Panc1 (cell line): Measurements from ENCODE around the gene CAMK2B.

Source experiments
- POLR2AphosphoS5 ChIP-seq: IDR thresholded peaks from 2 replicates; pipeline ENCODE4 v1.6.1; 2012; ENCODE audit warnings: mild to moderate bottlenecking, low read depth, low read length, moderate library complexity
- SIN3A ChIP-seq: IDR thresholded peaks from 2 replicates; pipeline ENCODE4 v1.6.1; 2012; ENCODE audit warnings: low read depth, mild to moderate bottlenecking, low read length, moderate library complexity, borderline replicate concordance; ENCODE audit not compliant: insufficient read depth
- TCF7L2 ChIP-seq: IDR thresholded peaks from 2 replicates; pipeline ENCODE4 v1.6.1; 2011; ENCODE audit warnings: mild to moderate bottlenecking, low read depth, low read length, inconsistent platforms
- TF ChIP-seq, protein P1 (sequence below), 2 experiments: IDR thresholded peaks; 2 replicates each; pipeline ENCODE4 v1.6.1; 2011 to 2012; ENCODE audit warnings: low read depth in 2 of 2, control low read depth in 1 of 2, low read length in 1 of 2, mild to moderate bottlenecking in 1 of 2, moderate library complexity in 1 of 2; ENCODE audit not compliant: insufficient read depth in 1 of 2
- TF ChIP-seq, protein P2 (sequence below): fragments of 450-650 bp; IDR thresholded peaks from 2 replicates; pipeline ENCODE4 v1.5.1; 2017; ENCODE audit warnings: mild to moderate bottlenecking

DNA sequence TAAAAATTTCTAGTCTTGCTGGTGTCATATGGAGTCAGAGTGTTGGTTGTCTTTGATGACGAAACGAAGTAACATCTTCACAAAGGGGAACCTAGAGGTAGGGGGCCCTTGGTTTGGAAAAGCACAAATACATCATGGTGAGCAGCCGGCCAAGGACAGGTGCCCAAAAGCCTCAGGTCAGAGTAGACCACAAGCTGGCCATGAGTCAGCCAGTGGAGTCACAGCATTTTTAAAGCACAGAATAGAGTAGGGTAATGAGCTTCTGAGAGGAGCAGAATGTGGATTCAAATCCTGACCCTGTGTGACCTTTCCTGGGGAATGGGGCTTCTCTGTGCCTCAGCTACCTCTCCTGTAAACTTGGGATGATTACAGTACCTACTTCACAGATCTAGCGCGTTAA is 5.3 kb downstream of the CAMK2B start:
- no peak for TF ChIP-seq SIN3A
- TF ChIP-seq, protein P1, sequence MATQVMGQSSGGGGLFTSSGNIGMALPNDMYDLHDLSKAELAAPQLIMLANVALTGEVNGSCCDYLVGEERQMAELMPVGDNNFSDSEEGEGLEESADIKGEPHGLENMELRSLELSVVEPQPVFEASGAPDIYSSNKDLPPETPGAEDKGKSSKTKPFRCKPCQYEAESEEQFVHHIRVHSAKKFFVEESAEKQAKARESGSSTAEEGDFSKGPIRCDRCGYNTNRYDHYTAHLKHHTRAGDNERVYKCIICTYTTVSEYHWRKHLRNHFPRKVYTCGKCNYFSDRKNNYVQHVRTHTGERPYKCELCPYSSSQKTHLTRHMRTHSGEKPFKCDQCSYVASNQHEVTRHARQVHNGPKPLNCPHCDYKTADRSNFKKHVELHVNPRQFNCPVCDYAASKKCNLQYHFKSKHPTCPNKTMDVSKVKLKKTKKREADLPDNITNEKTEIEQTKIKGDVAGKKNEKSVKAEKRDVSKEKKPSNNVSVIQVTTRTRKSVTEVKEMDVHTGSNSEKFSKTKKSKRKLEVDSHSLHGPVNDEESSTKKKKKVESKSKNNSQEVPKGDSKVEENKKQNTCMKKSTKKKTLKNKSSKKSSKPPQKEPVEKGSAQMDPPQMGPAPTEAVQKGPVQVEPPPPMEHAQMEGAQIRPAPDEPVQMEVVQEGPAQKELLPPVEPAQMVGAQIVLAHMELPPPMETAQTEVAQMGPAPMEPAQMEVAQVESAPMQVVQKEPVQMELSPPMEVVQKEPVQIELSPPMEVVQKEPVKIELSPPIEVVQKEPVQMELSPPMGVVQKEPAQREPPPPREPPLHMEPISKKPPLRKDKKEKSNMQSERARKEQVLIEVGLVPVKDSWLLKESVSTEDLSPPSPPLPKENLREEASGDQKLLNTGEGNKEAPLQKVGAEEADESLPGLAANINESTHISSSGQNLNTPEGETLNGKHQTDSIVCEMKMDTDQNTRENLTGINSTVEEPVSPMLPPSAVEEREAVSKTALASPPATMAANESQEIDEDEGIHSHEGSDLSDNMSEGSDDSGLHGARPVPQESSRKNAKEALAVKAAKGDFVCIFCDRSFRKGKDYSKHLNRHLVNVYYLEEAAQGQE (IDR thresholded peaks at IDR 0.05; ENCODE audit: insufficient read depth in 1 of 2, low read depth in 2 of 2, low read length in 1 of 2) = no peak
- TF ChIP-seq, protein P2, sequence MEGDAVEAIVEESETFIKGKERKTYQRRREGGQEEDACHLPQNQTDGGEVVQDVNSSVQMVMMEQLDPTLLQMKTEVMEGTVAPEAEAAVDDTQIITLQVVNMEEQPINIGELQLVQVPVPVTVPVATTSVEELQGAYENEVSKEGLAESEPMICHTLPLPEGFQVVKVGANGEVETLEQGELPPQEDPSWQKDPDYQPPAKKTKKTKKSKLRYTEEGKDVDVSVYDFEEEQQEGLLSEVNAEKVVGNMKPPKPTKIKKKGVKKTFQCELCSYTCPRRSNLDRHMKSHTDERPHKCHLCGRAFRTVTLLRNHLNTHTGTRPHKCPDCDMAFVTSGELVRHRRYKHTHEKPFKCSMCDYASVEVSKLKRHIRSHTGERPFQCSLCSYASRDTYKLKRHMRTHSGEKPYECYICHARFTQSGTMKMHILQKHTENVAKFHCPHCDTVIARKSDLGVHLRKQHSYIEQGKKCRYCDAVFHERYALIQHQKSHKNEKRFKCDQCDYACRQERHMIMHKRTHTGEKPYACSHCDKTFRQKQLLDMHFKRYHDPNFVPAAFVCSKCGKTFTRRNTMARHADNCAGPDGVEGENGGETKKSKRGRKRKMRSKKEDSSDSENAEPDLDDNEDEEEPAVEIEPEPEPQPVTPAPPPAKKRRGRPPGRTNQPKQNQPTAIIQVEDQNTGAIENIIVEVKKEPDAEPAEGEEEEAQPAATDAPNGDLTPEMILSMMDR = no peak
- no peak for TF ChIP-seq POLR2AphosphoS5
- TF ChIP-seq TCF7L2 = no peak
